NCI-H1092 treated with DMSO at 0.1 percent for 48 hours (cell line): Measurements from ENCODE around the gene SLC19A1.
"Not testable (repeated sequence)": the region's sequence is repeated elsewhere in the genome, so short reads cannot be mapped to it uniquely, and the experiment has no call there.

Source experiments
- DNase-seq: peaks from one replicate; lab custom pipeline; 2025; lab: John Stamatoyannopoulos, UW

Gene SLC19A1

GRCh38 chr21:45576838-45577737 is 34.8 kb upstream of the SLC19A1 start:
- DNase-seq, result no peak

- no peak for DNase-seq
Measured at GRCh38 chr21:45575993-45576837, 34.0 kb upstream of the SLC19A1 start.

GRCh38 chr21:45575304-45575992 is 33.2 kb upstream of the SLC19A1 start:
- DNase-seq, result no peak

DNA sequence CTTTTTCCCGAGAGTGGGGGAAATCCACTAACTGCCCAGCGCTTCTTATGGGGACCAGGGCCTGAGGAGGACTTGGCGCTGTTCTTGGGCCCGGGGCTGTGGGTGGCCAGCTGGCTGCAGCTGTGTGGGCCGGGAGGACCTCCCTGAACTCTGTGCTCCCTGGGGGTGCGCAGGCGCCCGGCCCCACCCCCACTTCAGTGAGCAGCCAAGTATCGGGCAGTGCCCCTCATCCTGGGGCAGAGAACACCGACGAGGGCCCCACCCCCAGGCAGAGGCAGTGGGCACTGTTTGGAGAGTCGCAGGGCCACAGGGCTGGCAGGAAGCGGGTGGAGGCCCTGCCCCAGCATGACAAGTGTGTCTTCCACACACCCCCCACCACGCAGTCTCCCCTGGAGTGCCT is 32.5 kb upstream of the SLC19A1 start:
- DNase-seq, result no peak

- no peak for DNase-seq
Measured at GRCh38 chr21:45574081-45574501, 31.9 kb upstream of the SLC19A1 start.

GRCh38 chr21:45573452-45574035 is 31.3 kb upstream of the SLC19A1 start:
- DNase-seq, result no peak

DNA sequence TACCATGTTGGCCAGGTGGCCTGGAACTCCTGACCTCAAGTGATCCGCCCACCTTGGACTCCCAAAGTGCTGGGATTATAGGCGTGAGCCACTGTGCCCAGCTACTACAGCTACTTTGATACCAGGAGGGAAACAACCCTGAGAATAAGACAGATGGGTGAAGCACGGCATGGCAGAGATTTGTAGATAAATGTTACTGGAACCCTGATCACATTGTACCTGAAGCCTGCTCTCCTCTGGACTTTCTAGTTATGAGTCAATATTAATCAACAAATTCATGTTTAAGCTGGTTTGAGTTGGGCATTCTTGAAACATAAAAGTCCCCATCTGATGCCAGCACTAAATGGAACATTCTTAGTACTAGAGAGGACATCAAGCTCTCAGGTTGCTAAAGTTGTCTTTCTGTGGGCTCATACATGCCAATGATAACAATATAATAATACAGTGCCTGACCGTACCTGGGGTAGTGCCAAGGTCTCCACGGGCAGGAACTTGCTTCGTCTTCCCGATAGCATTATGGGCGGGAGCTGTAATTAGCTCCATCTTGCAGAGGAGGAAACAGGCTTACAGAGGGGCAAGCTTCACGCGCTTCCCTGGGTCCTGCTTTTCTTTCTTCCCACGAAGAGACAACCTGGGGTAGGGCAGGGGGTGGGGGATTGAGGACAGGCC is 30.7 kb upstream of the SLC19A1 start:
- no peak for DNase-seq

DNA sequence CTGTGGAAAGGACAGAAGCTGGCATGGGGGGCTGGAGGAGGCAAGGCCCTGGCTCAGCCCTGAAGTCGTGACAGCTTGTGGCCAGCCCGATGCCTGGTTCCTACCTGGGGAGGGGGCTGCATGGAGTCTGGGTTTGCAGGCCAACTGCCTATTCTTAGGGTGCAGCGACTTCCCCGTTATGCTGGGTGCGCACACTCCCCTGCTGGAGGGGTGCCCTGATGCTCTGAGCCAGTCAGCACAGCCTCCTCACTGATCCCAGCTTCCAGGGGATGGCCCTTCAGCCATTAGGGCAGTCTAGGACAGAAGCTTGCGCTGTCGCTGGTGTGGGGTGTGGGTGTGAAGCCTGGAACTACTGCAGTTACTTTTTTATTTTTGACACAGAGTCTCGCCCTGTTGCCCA is 30.0 kb upstream of the SLC19A1 start:
- no peak for DNase-seq

- no peak for DNase-seq
Measured at GRCh38 chr21:45571641-45572040, 29.4 kb upstream of the SLC19A1 start.

GRCh38 chr21:45570826-45571601 is 28.8 kb upstream of the SLC19A1 start:
- no peak for DNase-seq

- DNase-seq, result no peak
Measured at GRCh38 chr21:45570071-45570470, 27.8 kb upstream of the SLC19A1 start.

DNA sequence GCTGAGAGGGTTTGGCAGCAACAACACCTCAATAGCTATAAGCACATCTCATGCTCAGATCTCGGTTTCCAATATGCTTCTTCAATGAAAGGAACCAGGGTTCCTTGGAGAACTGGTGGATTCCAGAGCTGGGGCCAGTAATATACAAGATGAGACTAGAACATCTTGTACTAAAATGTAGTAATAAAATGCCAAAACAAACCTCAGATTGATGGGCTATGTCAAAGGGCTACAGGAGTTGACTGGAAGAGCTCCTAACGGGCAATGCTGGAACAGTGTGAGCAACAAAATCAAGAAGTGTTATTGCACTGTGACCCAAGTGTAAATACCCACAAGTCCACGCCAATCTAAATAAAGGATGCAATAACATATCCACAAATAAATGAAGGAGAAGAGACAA is 26.1 kb upstream of the SLC19A1 start:
- DNase-seq, result no peak

GRCh38 chr21:45564137-45564536 is 21.9 kb upstream of the SLC19A1 start:
- DNase-seq, result not testable (repeated sequence)

DNA sequence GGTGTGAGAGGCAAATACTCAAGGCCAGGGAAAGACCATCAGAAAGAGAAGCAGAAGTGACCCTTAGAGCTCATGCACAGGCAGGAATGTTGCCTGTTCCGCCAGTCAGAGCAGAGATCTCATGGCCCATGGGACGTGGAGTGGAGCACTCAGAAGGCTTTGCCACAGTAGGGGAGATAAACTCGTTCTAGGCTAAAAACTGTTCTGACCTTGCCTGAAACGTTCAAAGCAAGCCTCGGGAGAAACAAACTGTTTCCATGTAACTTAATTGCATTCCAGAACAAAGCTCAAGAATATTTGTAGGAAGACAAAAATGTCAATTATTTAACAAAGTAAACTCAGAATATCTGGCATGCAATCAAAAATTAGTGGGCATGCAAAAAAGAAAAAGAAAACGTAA is 20.7 kb upstream of the SLC19A1 start:
- DNase-seq, result no peak

DNA sequence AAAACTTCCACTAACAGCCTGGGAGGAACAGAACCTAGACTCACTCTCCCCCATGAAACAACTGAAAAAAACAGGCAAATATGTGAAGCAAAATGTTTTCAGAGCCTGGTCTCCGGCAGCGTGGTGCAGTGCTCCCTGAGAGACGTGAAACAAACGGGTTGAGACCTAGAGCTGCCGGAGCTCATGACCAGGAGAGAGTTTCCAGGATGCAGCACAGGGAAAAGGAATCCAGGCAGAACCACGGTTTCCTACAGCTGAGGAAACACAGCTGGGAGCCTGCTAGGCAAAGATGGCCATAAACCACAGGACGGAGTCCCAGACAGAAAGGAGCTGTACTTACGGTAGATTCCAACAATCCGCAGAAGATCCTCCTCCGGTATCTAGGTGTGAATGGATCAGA is 20.2 kb upstream of the SLC19A1 start:
- DNase-seq, result no peak

DNA sequence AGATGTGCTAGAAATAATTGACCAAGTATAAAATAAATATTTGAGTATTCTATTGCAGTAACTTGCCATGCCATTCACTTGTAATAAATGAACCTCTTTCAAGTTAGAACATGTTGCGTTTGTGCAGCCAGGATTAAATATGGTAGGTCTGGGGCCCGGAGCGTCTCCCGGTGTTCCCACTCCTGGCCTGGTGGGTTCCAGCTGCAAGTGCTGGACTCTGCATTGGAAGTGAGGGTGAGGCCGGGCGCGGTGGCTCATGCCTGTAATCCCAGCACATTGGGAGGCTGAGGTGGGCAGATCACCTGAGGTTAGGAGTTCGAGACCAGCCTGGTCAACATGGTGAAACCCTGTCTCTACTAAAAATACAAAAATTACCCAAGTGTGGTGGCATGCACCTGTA is 19.0 kb upstream of the SLC19A1 start:
- not testable (repeated sequence) for DNase-seq

GRCh38 chr21:45560106-45561021 is 18.1 kb upstream of the SLC19A1 start:
- no peak for DNase-seq

- no peak for DNase-seq
Measured at GRCh38 chr21:45559216-45560105, 17.2 kb upstream of the SLC19A1 start.
